SH-SY5Y (cell line): Measurements from ENCODE around the gene WDHD1.

Source experiments
- GATA2 ChIP-seq: IDR thresholded peaks from 2 replicates; pipeline ENCODE4 v1.6.1; 2011; ENCODE audit warnings: mild to moderate bottlenecking, low read depth, low read length
- GATA3 ChIP-seq: IDR thresholded peaks from 2 replicates; pipeline ENCODE4 v1.6.1; 2011; ENCODE audit warnings: low read depth, mild to moderate bottlenecking, low read length, moderate library complexity

DNA sequence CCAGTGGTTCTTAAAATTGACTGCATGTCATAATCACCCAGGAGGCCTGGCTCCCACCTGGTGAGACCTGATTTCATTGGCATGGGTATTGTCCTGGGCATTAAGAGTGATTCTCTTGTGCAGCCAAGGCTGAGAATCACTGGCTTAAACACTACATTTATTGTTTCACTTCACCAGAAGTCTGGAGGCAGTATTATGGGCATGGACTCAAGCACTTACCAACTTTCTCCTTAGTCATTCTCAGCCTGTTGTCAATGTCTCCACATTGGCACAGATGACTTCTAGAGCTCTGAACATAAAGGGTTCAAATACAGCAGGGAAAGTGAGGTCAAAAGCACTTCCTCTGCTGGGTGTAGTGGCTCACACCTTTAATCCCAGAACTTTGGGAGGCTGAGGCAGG is 98.7 kb downstream of the WDHD1 start:
- TF ChIP-seq GATA3, result no peak
- TF ChIP-seq GATA2, result no peak
